Ovary (tissue), 3 donors: Measurements from ENCODE around the gene ACAP3.

ENCODE experiments used
- EP300 ChIP-seq: sonication (generic); formaldehyde crosslinking; IDR thresholded peaks from one replicate; pipeline ENCODE4 v1.6.1; 2017; ENCODE audit warnings: antibody characterized with exemption
- POLR2A ChIP-seq: fragments of 450-650 bp; IDR thresholded peaks from one replicate; pipeline ENCODE4 v1.6.1; 2017; ENCODE audit warnings: antibody characterized with exemption, mild to moderate bottlenecking, moderate library complexity
- TF ChIP-seq, protein P1 (sequence below), 3 donors: fragments of 450-650 bp in 2 of 3; fragments of 200-600 bp in 1 of 3; IDR thresholded peaks; one replicate each; pipeline versions ENCODE4 v1.5.1 to v1.8.0; 2016 to 2022; ENCODE audit warnings: antibody characterized with exemption in 3 of 3, mild to moderate bottlenecking in 1 of 3
- donor health status: DM: no; HTN: no; CAD: no.

DNA sequence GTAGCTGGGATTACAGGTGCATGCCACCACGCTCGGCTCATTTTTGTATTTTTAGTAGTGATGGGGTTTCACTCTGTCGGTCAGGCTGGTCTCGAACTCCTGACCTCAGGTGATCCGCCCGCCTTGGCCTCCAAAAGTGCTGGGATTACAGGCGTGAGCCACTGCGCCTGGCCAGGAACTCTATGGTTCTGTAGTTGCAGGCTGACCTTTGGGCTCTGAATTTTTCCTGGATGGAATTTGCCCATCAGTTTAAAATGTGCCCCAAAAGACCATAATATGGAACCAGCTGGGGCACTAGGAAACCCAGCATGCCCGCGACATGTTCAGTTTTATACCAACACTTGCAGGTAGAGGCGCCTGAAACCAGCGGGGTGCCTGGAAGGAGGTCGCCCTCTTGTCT is 29.1 kb downstream of the ACAP3 start:
- TF ChIP-seq, protein P1, sequence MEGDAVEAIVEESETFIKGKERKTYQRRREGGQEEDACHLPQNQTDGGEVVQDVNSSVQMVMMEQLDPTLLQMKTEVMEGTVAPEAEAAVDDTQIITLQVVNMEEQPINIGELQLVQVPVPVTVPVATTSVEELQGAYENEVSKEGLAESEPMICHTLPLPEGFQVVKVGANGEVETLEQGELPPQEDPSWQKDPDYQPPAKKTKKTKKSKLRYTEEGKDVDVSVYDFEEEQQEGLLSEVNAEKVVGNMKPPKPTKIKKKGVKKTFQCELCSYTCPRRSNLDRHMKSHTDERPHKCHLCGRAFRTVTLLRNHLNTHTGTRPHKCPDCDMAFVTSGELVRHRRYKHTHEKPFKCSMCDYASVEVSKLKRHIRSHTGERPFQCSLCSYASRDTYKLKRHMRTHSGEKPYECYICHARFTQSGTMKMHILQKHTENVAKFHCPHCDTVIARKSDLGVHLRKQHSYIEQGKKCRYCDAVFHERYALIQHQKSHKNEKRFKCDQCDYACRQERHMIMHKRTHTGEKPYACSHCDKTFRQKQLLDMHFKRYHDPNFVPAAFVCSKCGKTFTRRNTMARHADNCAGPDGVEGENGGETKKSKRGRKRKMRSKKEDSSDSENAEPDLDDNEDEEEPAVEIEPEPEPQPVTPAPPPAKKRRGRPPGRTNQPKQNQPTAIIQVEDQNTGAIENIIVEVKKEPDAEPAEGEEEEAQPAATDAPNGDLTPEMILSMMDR (IDR thresholded peaks at IDR 0.05), result no peak
- TF ChIP-seq POLR2A, result no peak
- TF ChIP-seq EP300, result no peak
